ENCODE measurements around the gene SPATA24.

The SPATA24 gene

DNA sequence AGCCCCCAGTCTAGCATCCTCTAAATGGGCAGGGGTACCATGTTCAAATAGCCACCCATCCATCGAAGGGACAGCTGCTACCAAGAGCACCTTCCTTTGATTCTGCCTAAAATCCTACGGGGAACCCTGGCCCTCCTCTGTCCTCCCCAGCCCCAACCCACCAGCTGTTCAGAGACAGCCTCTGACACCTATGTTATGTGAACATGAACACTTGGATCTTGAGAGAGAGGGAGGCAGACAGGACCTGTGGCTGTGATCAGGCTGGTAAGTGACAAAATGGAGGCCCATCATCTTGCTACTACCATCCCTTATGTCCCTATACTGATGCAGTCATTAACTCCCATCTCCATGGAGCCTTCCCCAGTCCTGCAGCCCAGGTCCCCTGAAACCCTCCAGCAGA lies 29.0 kb downstream of the SPATA24 start:
- TF ChIP-seq, protein P1, sequence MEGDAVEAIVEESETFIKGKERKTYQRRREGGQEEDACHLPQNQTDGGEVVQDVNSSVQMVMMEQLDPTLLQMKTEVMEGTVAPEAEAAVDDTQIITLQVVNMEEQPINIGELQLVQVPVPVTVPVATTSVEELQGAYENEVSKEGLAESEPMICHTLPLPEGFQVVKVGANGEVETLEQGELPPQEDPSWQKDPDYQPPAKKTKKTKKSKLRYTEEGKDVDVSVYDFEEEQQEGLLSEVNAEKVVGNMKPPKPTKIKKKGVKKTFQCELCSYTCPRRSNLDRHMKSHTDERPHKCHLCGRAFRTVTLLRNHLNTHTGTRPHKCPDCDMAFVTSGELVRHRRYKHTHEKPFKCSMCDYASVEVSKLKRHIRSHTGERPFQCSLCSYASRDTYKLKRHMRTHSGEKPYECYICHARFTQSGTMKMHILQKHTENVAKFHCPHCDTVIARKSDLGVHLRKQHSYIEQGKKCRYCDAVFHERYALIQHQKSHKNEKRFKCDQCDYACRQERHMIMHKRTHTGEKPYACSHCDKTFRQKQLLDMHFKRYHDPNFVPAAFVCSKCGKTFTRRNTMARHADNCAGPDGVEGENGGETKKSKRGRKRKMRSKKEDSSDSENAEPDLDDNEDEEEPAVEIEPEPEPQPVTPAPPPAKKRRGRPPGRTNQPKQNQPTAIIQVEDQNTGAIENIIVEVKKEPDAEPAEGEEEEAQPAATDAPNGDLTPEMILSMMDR (IDR thresholded peaks at IDR 0.05; ENCODE audit: insufficient read depth, low read depth, low read length, missing control alignments) = no peak
- no peak overlapping the region for H3K4me3 ChIP-seq (ENCODE audit: low read depth, low read length)
- DNase-seq (ENCODE audit: low read depth) = no peak

DNA sequence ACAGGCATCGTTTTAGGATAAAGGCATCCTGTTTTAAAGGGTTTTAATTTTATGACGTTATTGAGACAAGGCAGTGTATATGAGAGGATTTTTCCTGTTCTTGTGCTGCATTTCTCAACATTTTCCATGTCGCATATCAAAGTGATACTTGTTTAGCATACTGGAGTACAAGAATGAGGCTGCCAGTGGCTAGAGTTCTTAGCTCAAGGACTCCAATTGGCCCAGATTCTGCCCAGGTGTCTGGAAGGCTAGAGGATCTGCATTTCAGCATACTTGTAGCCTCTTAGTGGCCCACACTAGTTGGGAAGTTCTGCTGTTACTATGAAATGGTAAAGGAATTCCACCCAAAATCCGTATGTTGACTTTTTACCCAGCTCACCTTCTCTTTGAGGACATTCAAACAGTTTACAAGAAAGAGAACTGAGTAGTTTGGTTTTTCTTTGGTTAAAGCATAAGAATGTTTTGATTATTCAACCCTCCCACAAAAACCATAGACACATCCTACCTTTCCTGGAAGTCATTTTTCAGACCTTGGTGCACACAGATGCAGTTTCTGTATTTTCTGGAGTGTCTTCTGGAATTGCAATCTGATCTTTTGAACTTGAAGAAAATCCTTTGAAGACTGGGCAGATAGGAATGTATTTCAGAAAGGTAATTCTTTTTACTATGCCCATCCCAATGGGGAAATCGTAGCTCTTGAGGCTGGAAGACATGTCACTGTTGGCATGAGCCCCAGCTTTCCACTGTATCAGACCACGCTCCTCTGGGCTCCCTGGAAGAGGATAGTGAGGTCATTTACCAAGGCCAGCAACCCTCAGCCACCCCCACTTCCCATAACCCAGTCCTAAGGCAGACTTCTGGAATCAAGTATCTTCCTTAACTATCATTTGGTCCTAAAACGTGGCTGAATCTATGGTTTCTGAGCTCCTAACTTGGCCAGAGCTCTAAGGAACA lies 32.1 kb downstream of the SPATA24 start:
- no peak for DNase-seq (ENCODE audit: low read depth)
- H3K4me3 ChIP-seq (ENCODE audit: low read depth, low read length) = no peak overlapping the region
- TF ChIP-seq, protein P1 (IDR thresholded peaks at IDR 0.05; ENCODE audit: insufficient read depth, low read depth, low read length, missing control alignments) = no peak

DNA sequence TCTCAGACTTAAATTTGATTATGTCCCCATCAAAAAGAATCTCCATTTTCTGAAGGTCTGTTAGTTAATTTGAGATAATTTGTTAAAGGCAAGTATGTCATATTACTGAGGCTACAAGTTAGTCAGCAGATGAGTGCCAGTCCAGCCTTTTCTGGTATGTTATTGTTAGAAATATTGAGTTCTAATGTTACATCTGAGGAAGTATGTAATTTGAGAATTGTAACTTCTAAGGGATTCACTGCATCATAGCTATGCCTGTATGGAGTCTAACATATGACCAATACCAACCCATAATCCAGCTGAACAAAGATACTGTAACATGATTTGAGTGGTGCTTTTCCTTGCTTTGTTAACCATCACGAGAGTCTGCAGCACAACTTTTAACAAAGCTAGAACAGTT lies 34.7 kb downstream of the SPATA24 start:
- no peak for DNase-seq (ENCODE audit: low read depth)

DNA sequence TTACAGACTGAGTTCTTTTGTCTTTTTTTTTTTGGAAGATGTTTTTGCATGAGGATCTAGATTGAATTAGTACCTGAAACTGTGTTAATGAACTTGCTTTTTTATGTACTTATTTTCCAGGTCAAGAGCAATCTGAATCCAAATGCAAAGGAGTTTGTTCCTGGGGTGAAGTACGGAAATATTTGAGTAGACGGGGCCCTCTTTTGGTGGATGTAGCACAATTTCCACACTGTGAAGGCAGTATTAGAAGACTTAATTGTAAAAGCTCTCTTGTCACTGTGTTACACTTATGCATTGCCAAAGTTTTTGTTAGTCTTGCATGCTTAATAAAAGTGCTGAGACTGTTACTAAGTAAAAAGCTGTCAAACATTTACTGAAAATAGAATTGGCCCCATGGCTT lies 35.3 kb downstream of the SPATA24 start:
- DNase-seq (ENCODE audit: low read depth) = no peak
- TF ChIP-seq, protein P1 (IDR thresholded peaks at IDR 0.05; ENCODE audit: insufficient read depth, low read depth, low read length, missing control alignments) = peak; percentile 2
- no peak overlapping the region for H3K4me3 ChIP-seq (ENCODE audit: low read depth, low read length)

More for the DNA sequence above, 34.7 kb downstream of the SPATA24 start:
- no peak overlapping the region for H3K4me3 ChIP-seq (ENCODE audit: low read depth, low read length)
- TF ChIP-seq, protein P1 (IDR thresholded peaks at IDR 0.05; ENCODE audit: insufficient read depth, low read depth, low read length, missing control alignments) = no peak

DNA sequence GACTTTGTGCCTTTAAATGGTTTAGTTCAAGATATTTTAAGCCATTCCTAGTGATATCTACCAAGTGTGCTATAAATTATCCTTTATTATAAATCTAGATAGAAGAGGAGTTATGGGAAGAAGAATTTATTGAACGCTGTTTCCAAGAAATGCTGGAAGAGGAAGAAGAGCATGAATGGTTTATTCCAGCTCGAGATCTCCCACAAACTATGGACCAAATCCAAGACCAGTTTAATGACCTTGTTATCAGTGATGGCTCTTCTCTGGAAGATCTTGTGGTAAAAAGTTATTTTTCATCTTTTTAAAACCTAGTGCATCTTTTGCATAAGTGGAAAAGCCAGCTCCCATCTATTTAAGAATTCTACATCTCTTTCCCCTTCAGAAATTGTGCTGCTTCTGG lies 39.4 kb downstream of the SPATA24 start:
- H3K4me3 ChIP-seq (ENCODE audit: low read depth, low read length) = no peak overlapping the region
- TF ChIP-seq, protein P1 (IDR thresholded peaks at IDR 0.05; ENCODE audit: insufficient read depth, low read depth, low read length, missing control alignments) = no peak
- no peak for DNase-seq (ENCODE audit: low read depth)

DNA sequence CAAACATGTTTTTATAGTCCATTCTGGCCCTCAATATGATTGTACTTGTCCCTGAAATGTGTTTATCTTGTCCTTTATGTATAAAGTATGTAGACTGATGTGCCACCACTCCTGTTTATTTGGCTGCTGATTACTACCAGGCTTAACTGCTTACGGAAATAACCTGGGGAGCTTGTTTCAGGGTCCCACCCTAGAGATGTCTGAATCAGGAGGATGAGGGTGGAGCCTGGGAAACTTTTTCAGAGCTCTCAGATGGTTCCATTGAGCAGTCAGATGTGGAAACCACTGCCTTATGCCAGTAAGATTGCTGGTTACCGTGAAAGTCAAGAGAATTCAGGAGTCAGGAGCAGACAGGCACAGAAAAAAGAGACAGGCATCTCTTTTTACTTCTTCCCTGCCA lies 40.0 kb downstream of the SPATA24 start:
- no peak overlapping the region for H3K4me3 ChIP-seq (ENCODE audit: low read depth, low read length)
- DNase-seq (ENCODE audit: low read depth) = peak; percentile 32
- TF ChIP-seq, protein P1 (IDR thresholded peaks at IDR 0.05; ENCODE audit: insufficient read depth, low read depth, low read length, missing control alignments) = no peak

Measured in GM12865 (cell line).